HG02571 (cell line): ENCODE results near the gene TRIP13.
"Not testable (repeated sequence)": the region's sequence is repeated elsewhere in the genome, so short reads cannot be mapped to it uniquely, and the experiment has no call there.

Experiments
- ATAC-seq: cut with Tn5 transposase; IDR thresholded peaks from one replicate; pipeline ENCODE4 v1.9.1; 2021; ENCODE audit warnings: mild to moderate bottlenecking, moderate library complexity; ENCODE audit not compliant: unreplicated experiment

Gene TRIP13

GRCh38 chr5:916441-917293 is 24.0 kb downstream of the TRIP13 start:
- no peak for ATAC-seq

GRCh38 chr5:918717-919116 is 26.0 kb downstream of the TRIP13 start:
- ATAC-seq, result not testable (repeated sequence)

- ATAC-seq, result no peak
Observed at GRCh38 chr5:919356-920000, 26.8 kb downstream of the TRIP13 start.

- no peak for ATAC-seq
Observed at GRCh38 chr5:920321-920720, 27.6 kb downstream of the TRIP13 start.

- no peak for ATAC-seq
Observed at GRCh38 chr5:921456-922435, 29.1 kb downstream of the TRIP13 start.

- no peak for ATAC-seq
Observed at GRCh38 chr5:922436-923280, 30.0 kb downstream of the TRIP13 start.

GRCh38 chr5:923281-923873 is 30.7 kb downstream of the TRIP13 start:
- ATAC-seq, result no peak

- no peak for ATAC-seq
Observed at GRCh38 chr5:926417-927171, 33.9 kb downstream of the TRIP13 start.

- ATAC-seq, result no peak
Observed at GRCh38 chr5:927172-928015, 34.7 kb downstream of the TRIP13 start.

GRCh38 chr5:929182-929581 is 36.5 kb downstream of the TRIP13 start:
- ATAC-seq, result not testable (repeated sequence)

- no peak for ATAC-seq
Observed at GRCh38 chr5:929596-929995, 36.9 kb downstream of the TRIP13 start.

GRCh38 chr5:930866-931265 is 38.2 kb downstream of the TRIP13 start:
- ATAC-seq, result no peak

- no peak for ATAC-seq
Observed at GRCh38 chr5:931570-932145, 39.0 kb downstream of the TRIP13 start.

- ATAC-seq, result no peak
Observed at GRCh38 chr5:932151-932627, 39.5 kb downstream of the TRIP13 start.

- no peak for ATAC-seq
Observed at GRCh38 chr5:932628-933250, 40.1 kb downstream of the TRIP13 start.

GRCh38 chr5:933251-933861 is 40.7 kb downstream of the TRIP13 start:
- no peak for ATAC-seq

GRCh38 chr5:933951-934350 is 41.3 kb downstream of the TRIP13 start:
- ATAC-seq, result not testable (repeated sequence)
